Uterus (tissue), 2 donors: ENCODE measurements around the gene PRKCD.

ENCODE experiments used
- CTCF ChIP-seq, 4 experiments: fragments of 200-600 bp in 2 of 4; fragments of 450-650 bp in 2 of 4; sonication (generic) in 2 of 4; IDR thresholded peaks; one replicate each; pipeline ENCODE4 v1.5.1; 2016 to 2019; ENCODE audit warnings: antibody characterized with exemption in 4 of 4, mild to moderate bottlenecking in 2 of 4, moderate library complexity in 1 of 4
- POLR2A ChIP-seq, 2 donors: fragments of 450-650 bp; IDR thresholded peaks; one replicate each; pipeline ENCODE4 v1.6.1; 2016; ENCODE audit warnings: antibody characterized with exemption in 2 of 2, mild to moderate bottlenecking in 1 of 2, moderate library complexity in 1 of 2

- TF ChIP-seq CTCF (IDR thresholded peaks at IDR 0.05): no peak
- TF ChIP-seq POLR2A (IDR thresholded peaks at IDR 0.05): no peak
These were observed 18.6 kb downstream of the PRKCD start for GRCh38 chr3:53179580-53179979.
